ENCODE data around the gene ADK. TPM values are rescaled to one million over a fixed set of nuclear protein-coding genes. Genes with fewer than 3 reads are reported as not detected.

ADK gene
- total RNA-seq, 1 donor from 2014 or later, result 53.7 TPM

- TF ChIP-seq, protein P1, sequence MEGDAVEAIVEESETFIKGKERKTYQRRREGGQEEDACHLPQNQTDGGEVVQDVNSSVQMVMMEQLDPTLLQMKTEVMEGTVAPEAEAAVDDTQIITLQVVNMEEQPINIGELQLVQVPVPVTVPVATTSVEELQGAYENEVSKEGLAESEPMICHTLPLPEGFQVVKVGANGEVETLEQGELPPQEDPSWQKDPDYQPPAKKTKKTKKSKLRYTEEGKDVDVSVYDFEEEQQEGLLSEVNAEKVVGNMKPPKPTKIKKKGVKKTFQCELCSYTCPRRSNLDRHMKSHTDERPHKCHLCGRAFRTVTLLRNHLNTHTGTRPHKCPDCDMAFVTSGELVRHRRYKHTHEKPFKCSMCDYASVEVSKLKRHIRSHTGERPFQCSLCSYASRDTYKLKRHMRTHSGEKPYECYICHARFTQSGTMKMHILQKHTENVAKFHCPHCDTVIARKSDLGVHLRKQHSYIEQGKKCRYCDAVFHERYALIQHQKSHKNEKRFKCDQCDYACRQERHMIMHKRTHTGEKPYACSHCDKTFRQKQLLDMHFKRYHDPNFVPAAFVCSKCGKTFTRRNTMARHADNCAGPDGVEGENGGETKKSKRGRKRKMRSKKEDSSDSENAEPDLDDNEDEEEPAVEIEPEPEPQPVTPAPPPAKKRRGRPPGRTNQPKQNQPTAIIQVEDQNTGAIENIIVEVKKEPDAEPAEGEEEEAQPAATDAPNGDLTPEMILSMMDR (IDR thresholded peaks at IDR 0.05; ENCODE audit: insufficient read depth, low read length, severe bottlenecking), result no peak
- DNase-seq (ENCODE audit: low read depth), result no peak
- no peak for FAIRE-seq
Observed at GRCh38 chr10:74436523-74437170, 285.6 kb downstream of the ADK start.

GRCh38 chr10:74437822-74438221 lies 286.8 kb downstream of the ADK start:
- TF ChIP-seq, protein P1 (IDR thresholded peaks at IDR 0.05; ENCODE audit: insufficient read depth, low read length, severe bottlenecking), result no peak
- no peaks in the 10 kb centered on the region for H3K27me3 ChIP-seq (ENCODE audit: control insufficient read depth, insufficient read depth, low read length)
- H3K4me3 ChIP-seq (ENCODE audit: low read depth, low read length), result no peak overlapping the region
- no peak for FAIRE-seq
- peaks cover 1% of the 10 kb centered on the region for H3K36me3 ChIP-seq (ENCODE audit: control insufficient read depth, insufficient read depth, low read length)
- peak; percentile 44 for DNase-seq (ENCODE audit: low read depth)

More at GRCh38 chr10:74436523-74437170, 285.6 kb downstream of the ADK start:
- Histone ChIP-seq H3K27me3 (ENCODE audit: control insufficient read depth, insufficient read depth, low read length) (no peaks in the 10 kb centered on the region), H3K36me3 (ENCODE audit: control insufficient read depth, insufficient read depth, low read length) (peaks cover 1% of the 10 kb centered on the region), H3K4me3 (ENCODE audit: low read depth, low read length) (no peak overlapping the region)

DNA sequence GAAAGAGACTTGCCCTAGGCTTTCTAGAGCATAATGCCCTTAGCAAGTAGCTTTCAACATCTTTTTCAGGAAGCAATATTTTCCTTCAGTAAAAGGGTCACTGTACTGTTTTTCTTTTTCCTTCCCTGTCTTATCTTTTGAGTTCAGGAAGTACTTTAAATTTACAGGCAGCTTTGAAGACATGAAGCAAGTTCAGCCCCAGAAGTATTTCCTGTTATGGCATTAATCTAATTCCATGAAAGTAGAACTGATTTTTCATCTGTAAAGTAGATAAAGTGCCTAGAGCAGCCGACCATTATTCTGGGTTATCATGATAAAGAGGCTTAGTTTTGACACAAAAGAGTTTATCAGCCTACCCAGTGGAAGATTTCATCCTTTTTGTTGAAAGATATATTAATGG lies 288.2 kb downstream of the ADK start:
- Histone ChIP-seq H3K4me3 (ENCODE audit: low read depth, low read length) (no peak overlapping the region), H3K36me3 (ENCODE audit: control insufficient read depth, insufficient read depth, low read length) (peaks cover 1% of the 10 kb centered on the region), H3K27me3 (ENCODE audit: control insufficient read depth, insufficient read depth, low read length) (no peaks in the 10 kb centered on the region)
- no peak for FAIRE-seq
- TF ChIP-seq, protein P1 (IDR thresholded peaks at IDR 0.05; ENCODE audit: insufficient read depth, low read length, severe bottlenecking), result no peak
- DNase-seq (ENCODE audit: low read depth), result no peak

DNA sequence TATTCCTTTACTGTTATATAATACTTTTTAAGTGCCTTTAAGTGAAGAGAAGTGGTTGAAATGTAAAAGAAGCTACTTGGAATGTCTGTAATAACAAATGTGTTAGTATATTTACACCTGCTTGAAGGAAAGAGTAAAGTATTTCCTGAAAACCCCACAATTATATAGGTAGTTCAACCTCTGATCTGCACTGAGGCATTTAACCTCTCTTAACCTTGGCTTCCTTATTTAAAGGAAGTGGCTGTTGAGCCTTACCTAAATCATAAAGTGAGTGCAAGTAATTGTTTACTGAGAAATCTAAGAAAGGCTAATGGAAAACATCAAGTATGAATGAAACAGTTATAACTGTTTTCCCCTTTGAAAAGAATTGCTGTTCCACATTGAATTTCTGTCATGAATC lies 294.5 kb downstream of the ADK start:
- FAIRE-seq (no peak), DNase-seq (ENCODE audit: low read depth) (no peak)
- peaks cover 1% of the 10 kb centered on the region for H3K36me3 ChIP-seq (ENCODE audit: control insufficient read depth, insufficient read depth, low read length)

GRCh38 chr10:74450602-74451001 lies 299.6 kb downstream of the ADK start:
- no peak for DNase-seq (ENCODE audit: low read depth)
- no peaks in the 10 kb centered on the region for H3K36me3 ChIP-seq (ENCODE audit: control insufficient read depth, insufficient read depth, low read length)
- TF ChIP-seq, protein P1 (IDR thresholded peaks at IDR 0.05; ENCODE audit: insufficient read depth, low read length, severe bottlenecking), result no peak
- no peaks in the 10 kb centered on the region for H3K27me3 ChIP-seq (ENCODE audit: control insufficient read depth, insufficient read depth, low read length)
- no peak overlapping the region for H3K4me3 ChIP-seq (ENCODE audit: low read depth, low read length)
- no peak for FAIRE-seq

More for the DNA sequence above, 294.5 kb downstream of the ADK start:
- Histone ChIP-seq H3K27me3 (ENCODE audit: control insufficient read depth, insufficient read depth, low read length) (no peaks in the 10 kb centered on the region), H3K4me3 (ENCODE audit: low read depth, low read length) (no peak overlapping the region)
- TF ChIP-seq, protein P1 (IDR thresholded peaks at IDR 0.05; ENCODE audit: insufficient read depth, low read length, severe bottlenecking), result no peak

Measured in bronchial epithelial cell (primary cell).